GM12892 (cell line): Measurements from ENCODE around the gene TSEN54.

Experiments used
- POLR2A ChIP-seq: IDR thresholded peaks from 2 replicates; pipeline ENCODE4 v1.6.1; 2011; ENCODE audit warnings: low read depth, low read length, control low read depth
- POLR2AphosphoS5 ChIP-seq: IDR thresholded peaks from 2 replicates; pipeline ENCODE4 v1.6.1; 2011; ENCODE audit warnings: low read depth, low read length, control low read depth

DNA sequence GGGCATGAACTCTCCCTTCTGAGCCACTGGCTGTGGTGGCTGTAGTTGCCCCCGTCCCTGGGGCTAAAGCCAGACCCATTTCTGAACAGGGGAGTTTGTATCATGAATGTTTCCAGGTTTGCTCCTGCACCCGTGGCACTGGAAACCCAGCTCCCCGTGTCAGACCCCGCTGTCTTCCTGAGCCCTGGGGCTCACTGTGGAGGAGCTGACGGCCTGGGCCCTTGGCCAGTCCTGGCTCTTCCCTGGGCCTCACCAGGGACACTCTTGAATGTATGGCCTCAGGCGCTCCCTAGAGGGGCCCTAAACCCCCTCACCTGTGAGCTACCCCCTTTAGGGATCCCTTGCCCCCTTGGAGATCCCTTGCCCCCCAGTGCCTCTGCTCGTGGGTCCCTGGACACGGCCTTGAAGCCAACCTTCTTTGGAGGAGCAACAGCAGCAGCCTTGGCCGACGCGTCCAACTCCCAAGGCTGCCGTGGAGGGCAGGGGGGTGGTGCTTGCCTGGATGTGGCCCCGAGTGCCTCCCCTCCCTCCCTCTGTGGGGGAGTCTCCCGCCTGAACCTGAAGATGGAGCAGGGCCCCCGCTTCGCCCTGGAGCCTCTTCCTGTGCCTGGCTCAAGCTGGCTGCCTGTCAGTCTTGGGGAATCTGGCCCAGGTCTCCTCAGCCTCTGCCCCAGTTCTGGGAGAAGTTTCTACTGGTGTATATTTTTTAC is 16.9 kb upstream of the TSEN54 start:
- TF ChIP-seq POLR2A = no peak
- TF ChIP-seq POLR2AphosphoS5 = no peak
